GM21515 (cell line): ENCODE results near the gene KRTAP1-3.
"Not testable (repeated sequence)": the region's sequence is repeated elsewhere in the genome, so short reads cannot be mapped to it uniquely, and the experiment has no call there.

Experiments used
- ATAC-seq: cut with Tn5 transposase; IDR thresholded peaks from one replicate; pipeline ENCODE4 v1.9.1; 2021; ENCODE audit not compliant: unreplicated experiment

The KRTAP1-3 gene

DNA sequence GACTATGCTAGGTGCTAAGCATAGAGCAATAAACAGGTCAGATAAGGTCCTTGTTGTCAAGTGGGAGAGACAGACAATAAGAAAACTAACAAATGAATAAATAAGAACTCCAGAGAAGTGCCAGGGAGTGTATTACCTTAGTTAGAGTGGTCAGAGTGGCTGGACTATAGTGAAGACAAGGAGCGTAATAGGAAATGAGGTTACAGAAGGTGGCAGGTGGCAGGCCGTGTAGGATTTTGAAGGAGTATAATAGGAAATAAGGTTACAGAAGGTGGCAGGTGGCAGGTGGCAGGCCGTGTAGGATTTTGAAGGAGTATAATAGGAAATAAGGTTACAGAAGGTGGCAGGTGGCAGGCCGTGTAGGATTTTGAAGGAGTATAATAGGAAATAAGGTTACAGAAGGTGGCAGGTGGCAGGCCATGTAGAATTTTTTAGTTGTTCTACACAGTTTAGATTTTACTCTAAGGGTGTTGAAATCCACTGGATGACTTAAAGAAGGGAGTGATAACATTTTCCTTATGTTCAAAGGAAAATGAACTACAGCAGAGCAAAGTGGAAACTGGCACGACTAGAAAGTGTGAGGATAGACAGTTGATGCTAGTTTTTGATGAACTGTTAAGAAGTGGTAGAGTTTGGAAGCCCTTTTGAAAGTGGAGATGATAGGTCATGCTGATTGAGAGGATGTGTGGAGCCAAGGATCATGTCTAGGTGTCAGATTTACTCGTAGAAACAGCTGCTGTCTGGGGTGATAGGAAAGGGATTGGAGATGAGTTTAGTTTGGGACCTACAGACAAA, 22.2 kb downstream of the KRTAP1-3 start:
- no peak for ATAC-seq

DNA sequence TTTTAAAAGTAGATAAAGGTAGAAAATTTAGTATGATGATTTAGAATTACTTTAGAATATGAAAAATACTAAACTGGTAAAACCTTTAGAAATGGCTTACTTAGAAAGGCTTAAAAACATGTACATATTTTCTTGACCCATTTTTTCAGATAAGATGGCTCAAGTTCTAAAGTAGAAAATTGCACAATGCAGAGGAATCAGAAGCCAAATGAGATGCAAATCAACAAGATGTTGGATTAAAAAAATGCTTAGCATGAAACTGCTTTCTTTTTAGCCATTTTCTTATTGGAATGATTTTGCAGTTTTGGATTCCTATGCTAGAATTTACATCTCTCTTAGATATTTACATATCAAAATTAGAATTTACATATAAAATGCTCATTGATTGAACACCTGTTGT, 24.2 kb downstream of the KRTAP1-3 start:
- no peak for ATAC-seq

DNA sequence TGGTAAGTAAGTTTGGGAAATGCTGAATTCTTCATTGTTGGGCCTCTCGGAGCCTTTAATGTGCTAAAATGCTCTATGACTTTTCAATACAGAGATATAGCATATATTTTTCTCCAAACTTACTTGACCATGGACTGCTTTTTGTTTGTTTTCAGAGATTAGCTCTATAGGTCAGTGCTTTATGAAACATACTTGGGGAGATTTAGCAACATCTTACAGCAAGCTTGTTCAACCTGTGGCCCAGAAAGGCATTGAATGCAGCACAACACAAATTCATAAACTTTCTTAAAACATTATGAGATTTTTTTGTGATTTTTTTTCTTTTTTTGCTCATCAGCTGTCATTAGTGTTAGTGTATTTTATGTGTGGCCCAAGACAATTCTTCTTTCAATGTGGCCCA, 24.7 kb downstream of the KRTAP1-3 start:
- ATAC-seq = no peak

DNA sequence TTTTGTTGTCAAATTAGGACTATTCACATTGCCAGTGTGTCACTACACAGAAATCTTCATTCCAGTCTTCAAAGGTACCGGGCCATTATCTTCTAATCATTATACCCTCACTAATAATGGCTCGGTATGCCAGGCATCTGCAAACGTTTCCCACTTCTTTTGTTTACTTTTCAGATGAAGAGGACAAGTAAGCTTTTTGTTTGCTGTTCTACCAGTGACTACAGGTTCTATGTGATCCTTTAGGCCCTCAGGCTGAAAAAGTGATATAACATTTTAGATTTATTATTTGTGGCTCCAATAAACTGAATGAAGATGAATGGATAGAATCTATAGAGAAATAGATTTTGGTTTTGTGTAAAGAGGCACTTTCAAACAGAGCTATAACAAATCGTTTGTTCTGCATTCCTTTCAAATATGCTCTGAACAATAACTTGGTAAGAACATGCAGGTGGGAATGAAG, 25.3 kb downstream of the KRTAP1-3 start:
- ATAC-seq = no peak

DNA sequence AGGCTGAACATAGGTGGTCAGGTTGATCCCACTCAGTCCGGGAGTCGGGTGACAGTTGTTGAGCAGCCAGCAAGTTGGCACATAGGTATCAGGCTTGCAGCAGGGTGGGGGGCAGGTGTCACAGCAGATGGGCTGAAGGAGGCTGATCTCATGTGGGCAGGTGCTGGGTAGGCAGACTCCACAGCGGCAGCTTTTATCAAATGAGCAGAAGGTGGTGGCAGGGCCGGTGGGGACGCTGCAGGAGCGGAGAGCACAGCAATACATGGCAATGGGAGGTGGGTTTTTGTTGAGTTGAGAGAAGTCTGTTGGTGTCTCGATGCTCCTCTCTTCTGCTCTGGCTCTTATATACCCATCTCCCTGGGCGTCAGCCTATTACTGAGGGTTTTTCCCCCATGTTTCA, 25.9 kb downstream of the KRTAP1-3 start, which contains the start of gene KRTAP3-1:
Gene KRTAP3-1 (minus strand): TSS at position 318 of the 400 bp plus-strand sequence. CDS start 54 bp downstream, at position 264.
- ATAC-seq = no peak

DNA sequence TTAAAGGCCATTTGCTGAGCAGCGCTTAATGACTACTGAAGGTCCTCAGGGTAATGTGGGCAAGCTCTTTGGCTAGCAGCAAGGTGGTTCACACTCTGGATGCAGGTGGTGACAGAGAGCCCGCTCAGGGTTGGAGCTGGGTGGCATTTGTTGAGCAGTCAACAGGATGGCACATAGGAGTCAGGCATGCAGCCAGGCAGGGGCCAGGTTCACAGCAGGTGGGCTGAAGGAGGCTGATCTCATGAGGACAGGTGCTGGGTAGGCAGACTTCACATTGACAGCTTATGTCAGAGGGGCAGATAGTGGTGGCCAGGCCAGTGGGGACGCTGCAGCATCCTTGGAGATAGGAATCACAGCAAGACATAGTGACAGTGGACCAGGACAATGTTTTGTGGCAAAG, 30.3 kb downstream of the KRTAP1-3 start:
- ATAC-seq = no peak

DNA sequence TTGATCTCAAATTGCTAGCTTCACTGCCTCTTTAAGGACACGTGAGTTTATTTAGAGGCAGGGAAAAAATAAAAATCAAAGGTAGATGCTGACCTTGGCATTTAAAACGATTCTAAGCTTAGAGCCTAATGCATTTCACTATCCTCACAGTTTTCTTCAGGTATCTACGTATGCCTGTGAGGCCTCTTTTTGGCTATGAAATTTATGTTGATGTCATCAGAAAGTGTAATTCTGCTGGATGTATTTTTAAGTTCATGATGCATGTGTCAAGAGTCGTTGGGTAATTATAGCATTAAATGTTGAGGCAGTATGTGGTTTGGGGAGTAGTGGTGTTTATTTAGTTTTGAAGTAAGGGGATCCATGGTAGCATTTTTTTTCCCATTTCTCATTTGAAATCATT, 30.7 kb downstream of the KRTAP1-3 start:
- no peak for ATAC-seq

DNA sequence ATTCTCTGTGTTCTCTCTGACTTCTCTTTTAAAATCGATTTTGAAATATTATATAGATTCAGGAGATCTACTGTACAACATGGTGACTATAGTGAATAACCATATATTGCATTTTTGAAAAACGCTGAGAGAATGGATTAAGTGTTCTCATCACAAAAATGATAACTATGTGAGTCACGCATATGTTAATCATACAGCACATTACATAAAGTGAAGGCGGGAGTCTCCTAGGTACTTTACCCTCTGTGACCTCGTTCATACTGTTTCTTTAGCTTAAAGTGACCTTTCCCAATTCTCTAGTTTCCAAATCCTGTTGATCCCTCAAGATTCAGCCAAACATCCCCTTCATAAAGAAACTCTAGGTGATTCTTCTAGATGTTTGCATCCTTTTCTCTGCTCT, 31.9 kb downstream of the KRTAP1-3 start:
- no peak for ATAC-seq

DNA sequence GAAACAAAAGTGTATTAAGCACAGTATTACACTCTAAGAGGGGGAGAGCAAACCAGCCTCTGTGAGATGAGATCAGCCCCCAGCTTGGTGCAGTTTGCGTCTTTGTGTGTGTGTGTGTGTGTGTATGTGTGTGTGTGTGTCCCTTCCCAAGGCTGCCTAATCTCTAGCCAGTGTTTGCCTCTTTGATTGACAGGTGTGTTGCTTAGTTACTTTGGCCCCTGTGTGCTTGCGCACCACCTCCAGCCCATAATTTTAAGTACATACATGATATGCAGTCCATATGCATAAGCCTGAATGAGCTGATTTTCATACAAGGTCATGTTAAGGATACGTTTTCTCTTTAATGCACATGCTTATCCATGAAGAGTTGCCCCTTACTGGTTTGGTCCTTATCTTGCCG, 32.9 kb downstream of the KRTAP1-3 start:
- no peak for ATAC-seq

DNA sequence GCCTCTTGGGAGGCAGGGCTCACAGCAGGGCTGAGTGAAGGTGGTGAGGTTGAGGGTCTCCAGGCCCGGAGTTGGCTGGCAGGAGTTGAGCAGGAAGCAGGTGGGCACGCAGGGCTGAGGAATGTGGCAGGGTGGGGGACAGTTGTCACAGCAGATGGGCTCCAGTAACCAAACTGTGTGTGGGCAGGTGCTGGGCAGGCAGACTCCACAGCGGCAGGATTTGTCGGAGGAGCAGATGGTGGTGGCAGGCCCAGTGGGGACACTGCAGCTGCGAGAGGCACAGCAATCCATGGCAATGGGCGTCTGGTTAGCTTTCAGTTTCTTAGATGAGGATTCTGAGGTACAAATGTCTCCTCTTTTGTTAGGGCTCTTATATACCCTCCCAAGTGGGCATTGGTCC, 35.1 kb downstream of the KRTAP1-3 start, which contains the start of gene KRTAP3-2:
Gene KRTAP3-2 (minus strand): TSS at position 344 of the 400 bp plus-strand sequence. CDS start 53 bp downstream, at position 291.
- not testable (repeated sequence) for ATAC-seq

DNA sequence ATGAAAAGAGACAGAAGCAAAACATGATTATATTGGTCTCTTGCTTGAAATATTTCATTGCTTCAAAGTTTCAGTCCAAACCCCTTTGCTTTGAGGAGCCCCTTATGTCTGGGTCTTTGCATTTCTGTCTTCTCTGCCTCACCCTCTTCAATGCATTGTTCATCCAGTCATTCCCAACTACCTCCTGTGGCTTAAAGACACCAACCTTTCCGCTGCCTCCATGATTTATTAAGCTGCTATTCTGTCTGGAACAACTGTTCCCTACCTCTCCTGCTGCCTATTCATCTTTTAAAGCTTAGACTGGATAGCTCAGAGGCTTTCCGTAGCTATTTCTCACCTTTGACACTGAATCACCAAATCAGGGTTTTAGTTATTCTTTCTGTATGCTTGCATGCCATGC, 37.3 kb downstream of the KRTAP1-3 start:
- no peak for ATAC-seq

DNA sequence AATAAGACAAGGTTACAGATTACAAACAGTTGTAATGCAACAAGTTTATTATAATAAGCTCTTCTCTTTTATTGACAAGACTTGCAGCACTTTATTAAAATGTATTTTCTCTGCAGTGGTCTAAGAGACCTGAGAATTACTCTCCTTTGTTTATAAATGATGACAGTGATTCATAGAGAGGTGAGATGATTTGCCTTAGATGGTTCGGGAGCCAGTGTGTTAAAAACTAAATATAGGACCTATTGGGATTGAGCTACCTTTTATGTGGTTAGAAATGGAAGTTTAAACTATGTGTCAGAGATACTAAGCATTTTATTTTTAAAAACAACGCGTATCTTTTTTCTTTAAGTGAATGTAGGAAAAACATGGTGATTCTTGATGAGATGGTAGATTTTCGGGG, 37.8 kb downstream of the KRTAP1-3 start:
- no peak for ATAC-seq

DNA sequence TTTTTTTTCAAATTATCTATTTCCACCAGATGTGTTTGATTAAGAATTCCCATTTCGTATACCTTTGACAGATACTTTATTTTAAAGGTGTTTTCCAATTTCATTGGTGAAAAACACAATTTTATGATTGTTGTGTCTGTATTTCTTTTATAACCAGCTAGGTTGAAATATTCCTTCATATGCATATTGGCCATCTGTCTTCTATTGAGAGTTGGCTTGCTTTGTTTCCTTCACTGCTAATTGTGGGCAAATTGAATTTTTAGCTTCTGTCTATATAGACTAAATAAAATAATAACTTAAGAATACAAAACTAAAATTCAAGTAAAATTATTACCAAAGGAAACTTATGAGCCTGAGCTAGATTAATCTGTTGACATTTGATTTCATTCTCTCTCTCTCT, 39.6 kb downstream of the KRTAP1-3 start:
- ATAC-seq = no peak

DNA sequence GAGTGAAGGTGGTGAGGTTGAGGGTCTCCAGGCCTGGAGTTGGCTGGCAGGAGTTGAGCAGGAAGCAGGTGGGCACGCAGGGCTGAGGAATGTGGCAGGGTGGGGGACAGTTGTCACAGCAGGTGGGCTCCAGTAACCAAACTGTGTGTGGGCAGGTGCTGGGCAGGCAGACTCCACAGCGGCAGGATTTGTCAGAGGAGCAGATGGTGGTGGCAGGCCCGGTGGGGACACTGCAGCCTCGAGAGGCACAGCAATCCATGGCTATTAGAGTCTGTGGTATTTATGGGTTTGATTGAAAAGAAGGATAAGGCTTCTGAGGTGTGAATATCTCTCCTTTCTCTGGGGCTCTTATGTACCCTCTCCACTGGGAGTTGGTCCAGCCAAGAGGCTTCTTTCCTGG, 40.8 kb downstream of the KRTAP1-3 start, which contains the start of gene KRTAP3-3:
Gene KRTAP3-3 (minus strand): TSS at position 326 of the 400 bp plus-strand sequence. CDS start 67 bp downstream, at position 259.
- ATAC-seq = no peak

DNA sequence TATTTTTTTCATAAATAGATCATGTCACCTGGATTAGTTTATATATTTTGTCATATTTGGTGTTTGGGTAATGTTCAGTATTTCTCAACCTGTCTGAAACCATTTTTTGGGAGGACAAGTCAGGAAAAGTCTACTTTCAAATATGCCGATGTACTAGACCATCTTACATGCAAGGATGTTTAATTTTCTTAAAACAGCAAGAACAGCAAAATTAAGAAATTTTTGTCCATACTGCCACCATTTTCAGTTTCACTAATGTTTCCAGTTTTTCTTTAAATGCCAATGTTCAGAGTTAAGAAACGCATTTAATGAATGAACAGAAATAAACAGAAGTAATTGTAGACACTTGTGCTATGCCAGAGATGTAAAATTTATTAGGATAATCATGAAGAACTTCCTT, 41.6 kb downstream of the KRTAP1-3 start:
- ATAC-seq = no peak

DNA sequence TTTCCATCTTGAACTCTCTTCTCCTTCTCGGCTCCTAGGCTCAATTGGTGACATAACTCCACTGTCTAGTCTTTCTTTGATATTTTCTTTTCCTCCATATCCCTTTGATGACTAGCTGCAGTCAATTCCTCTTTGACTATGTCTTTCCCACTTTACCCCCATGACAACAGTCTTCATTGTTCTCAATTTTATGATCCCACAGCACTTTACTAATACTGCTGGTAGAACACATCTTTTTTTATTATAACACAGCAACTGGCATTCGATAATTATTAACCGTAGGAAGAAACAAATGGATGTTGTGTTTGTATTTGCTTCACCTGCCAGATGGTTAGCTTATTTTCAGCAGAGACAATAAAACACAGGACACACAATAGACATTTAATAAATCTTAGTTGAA, 42.0 kb downstream of the KRTAP1-3 start:
- ATAC-seq = no peak

DNA sequence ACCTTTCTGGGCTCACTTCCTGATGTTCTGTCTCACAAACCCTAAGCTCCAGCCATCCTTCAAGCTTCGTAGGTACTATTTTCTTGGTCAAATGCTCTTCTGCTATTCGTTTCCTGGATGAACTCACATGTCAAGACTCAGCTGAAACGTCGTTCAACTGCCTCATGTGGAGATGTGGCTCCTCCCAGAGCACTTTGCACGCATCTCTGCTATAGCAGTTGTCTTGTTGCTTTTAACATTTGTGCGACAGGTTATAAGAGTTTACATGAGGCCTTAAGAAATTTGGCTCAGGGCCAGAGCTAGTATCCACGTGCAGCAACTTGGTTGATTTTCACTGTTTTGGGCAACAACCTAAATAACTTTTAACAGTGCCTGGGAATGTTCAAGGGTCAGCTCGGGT, 47.8 kb downstream of the KRTAP1-3 start:
- no peak for ATAC-seq

DNA sequence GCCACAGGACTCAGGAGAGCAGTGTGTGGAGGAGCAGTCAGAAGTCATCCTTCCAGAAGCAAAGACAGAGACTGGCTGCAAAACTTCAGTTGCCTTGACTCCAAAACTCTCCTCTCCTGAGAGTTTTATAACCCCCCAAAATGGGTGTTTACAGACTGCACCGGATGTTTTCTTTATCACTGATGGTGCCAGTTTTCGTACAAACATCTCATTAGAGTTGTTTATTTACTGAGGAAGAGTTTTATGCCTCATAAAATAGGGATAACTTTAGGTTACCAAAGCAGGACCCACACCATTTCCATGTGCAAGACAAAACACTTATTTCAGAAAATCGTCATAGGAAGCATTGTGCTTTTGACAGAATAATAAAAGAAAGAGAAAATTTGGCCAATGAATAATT, 50.4 kb downstream of the KRTAP1-3 start, which contains the start of gene KRT40:
Gene KRT40 (minus strand): TSS at position 101 of the 400 bp plus-strand sequence. CDS start 53 bp downstream, at position 48.
- no peak for ATAC-seq
